GM23248 (cell line): ENCODE measurements around the gene PCLO.

Experiments used
- EZH2 ChIP-seq: fragments of 200-600 bp; sonication (generic); IDR thresholded peaks from 2 replicates; pipeline ENCODE4 v1.6.1; 2018; ENCODE audit warnings: antibody characterized with exemption, mild to moderate bottlenecking; ENCODE audit not compliant: insufficient read depth, poor library complexity, severe bottlenecking
- EZH2phosphoT487 ChIP-seq: fragments of 200-600 bp; sonication (generic); IDR thresholded peaks from 2 replicates; pipeline ENCODE4 v1.6.1; 2018; ENCODE audit warnings: antibody characterized with exemption, moderate library complexity, mild to moderate bottlenecking, low read depth; ENCODE audit not compliant: insufficient read depth

- TF ChIP-seq EZH2phosphoT487 (no peak), EZH2 (no peak)
These were observed 339.6 kb downstream of the PCLO start for GRCh38 chr7:82823073-82823472.
